Measurements from ENCODE around the gene ADCY7. TPM values are rescaled to one million over a fixed set of nuclear protein-coding genes. Genes with fewer than 3 reads are reported as not detected.

ADCY7 gene
- total RNA-seq (2021) (5.9 to 8.0 TPM (median 6.6 TPM) in 3 replicates), Bru-seq, nascent RNA (percentile 27 among the genes with signal in this experiment)
- long read RNA-seq, experiment 1, full-length matches to known transcripts: 1 of 14 reads
- long read RNA-seq, experiment 1, partial matches to known transcripts: 3 of 14 reads
- long read RNA-seq, experiment 1, other reads (novel, unspliced or antisense): 10 of 14 reads
- long read RNA-seq, experiment 2, partial matches to known transcripts: 0 of 4 reads
- long read RNA-seq, experiment 2, other reads (novel, unspliced or antisense): 4 of 4 reads
- long read RNA-seq, experiment 3, partial matches to known transcripts: 0 of 1 reads
- long read RNA-seq, experiment 3, other reads (novel, unspliced or antisense): 1 of 1 reads

GRCh38 chr16:50266337-50267091, at the start of gene ADCY7:
ADCY7 (plus strand) TSS chr16:50266551; CDS start chr16:50288180, 21,629 bp downstream.
- TF ChIP-seq AFF4 (CRISPR knock-in tag; IDR thresholded peaks at IDR 0.05; ENCODE audit: borderline replicate concordance) (no peak), FOXP1 (CRISPR knock-in tag; IDR thresholded peaks at IDR 0.05; ENCODE audit: borderline replicate concordance) (0 out of 2 replicates have a peak, but pooled peaks have one; percentile 26)
- no peaks in the 10 kb centered on the region for H3K9me3 Mint-ChIP-seq
- POLR2A ChIA-PET: interaction anchor here (0.6 kb wide), 1 partner anchor 385 kb away, joined by 4 read pairs; no protein-coding TSS in a partner anchor
- peak; percentile 45 for DNase-seq (ENCODE audit: low spot score)
- H3K27ac Mint-ChIP-seq: no peak within 1 kb of the TSS
- peak; percentile 81 for ATAC-seq
- no peaks in the 10 kb centered on the region for H3K36me3 Mint-ChIP-seq
- H3K27me3 Mint-ChIP-seq (ENCODE audit: low read depth): no peaks in the 10 kb centered on the region; the same call in 1 of the 2 replicates
- H3K4me3 Mint-ChIP-seq: no peak within 1 kb of the TSS
- CTCF ChIA-PET: interaction anchor here (0.6 to 1.1 kb wide), 2 partner anchors 56 to 241 kb away, joined by 3 read pairs; partner anchors contain the start of gene CNEP1R1
- peaks cover 12% of the 10 kb centered on the region for H3K4me1 Mint-ChIP-seq

- no peaks in the 10 kb centered on the region for H3K4me1 Mint-ChIP-seq
- H3K36me3 Mint-ChIP-seq: peaks cover 13% of the 10 kb centered on the region
- H3K27me3 Mint-ChIP-seq (ENCODE audit: low read depth): no peaks in the 10 kb centered on the region
- ChIA-PET CTCF (no interaction called here), POLR2A (no interaction called here)
- H3K4me3 Mint-ChIP-seq: no peak overlapping the region
- no peak for TF ChIP-seq ZNF423 (CRISPR knock-in tag; IDR thresholded peaks at IDR 0.05)
- TF ChIP-seq ZBTB21 (CRISPR knock-in tag; IDR thresholded peaks at IDR 0.05; ENCODE audit: borderline replicate concordance): no peak
- TF ChIP-seq GRHL2 (CRISPR knock-in tag; IDR thresholded peaks at IDR 0.05; ENCODE audit: insufficient replicate concordance, severe bottlenecking): no peak
- no peak for TF ChIP-seq RELA (CRISPR knock-in tag; IDR thresholded peaks at IDR 0.05; ENCODE audit: borderline replicate concordance)
- no peak for TF ChIP-seq STAT6 (CRISPR knock-in tag; conservative IDR thresholded peaks at IDR 0.05; ENCODE audit: low read depth)
- TF ChIP-seq TEAD4 (CRISPR knock-in tag; IDR thresholded peaks at IDR 0.05): no peak
- TF ChIP-seq ZNF121 (CRISPR knock-in tag; IDR thresholded peaks at IDR 0.05): no peak
- TF ChIP-seq JUN (CRISPR knock-in tag; IDR thresholded peaks at IDR 0.05): no peak
- no peak for DNase-seq (ENCODE audit: low spot score)
- no peak overlapping the region for H3K27ac Mint-ChIP-seq
- no peak for ATAC-seq
- no peaks in the 10 kb centered on the region for H3K9me3 Mint-ChIP-seq
Measured at GRCh38 chr16:50219402-50219975, 46.9 kb upstream of the ADCY7 start.

GRCh38 chr16:50224286-50224685, 42.1 kb upstream of the ADCY7 start:
- CTCF ChIA-PET: interaction anchor here (0.7 to 0.9 kb wide), 2 partner anchors 11 to 130 kb away, joined by 3 read pairs; no protein-coding TSS in a partner anchor
- no peaks in the 10 kb centered on the region for H3K27me3 Mint-ChIP-seq (ENCODE audit: low read depth)
- DNase-seq (ENCODE audit: low spot score) (no peak), ATAC-seq (no peak)
- no peak overlapping the region for H3K4me3 Mint-ChIP-seq
- peaks cover 24% of the 10 kb centered on the region for H3K36me3 Mint-ChIP-seq
- no peaks in the 10 kb centered on the region for H3K9me3 Mint-ChIP-seq
- TF ChIP-seq NFE2L1 (CRISPR knock-in tag; IDR thresholded peaks at IDR 0.05): no peak
- no peak for TF ChIP-seq FOXJ3 (CRISPR knock-in tag; IDR thresholded peaks at IDR 0.05; ENCODE audit: borderline replicate concordance)
- no peak for TF ChIP-seq NR3C1 (CRISPR knock-in tag; conservative IDR thresholded peaks at IDR 0.05; ENCODE audit: low read depth)
- no peak overlapping the region for H3K27ac Mint-ChIP-seq
- POLR2A ChIA-PET: no interaction called here
- H3K4me1 Mint-ChIP-seq: no peaks in the 10 kb centered on the region

All from WTC11 (cell line).